SU-DHL-6 (cell line): ENCODE data around the gene THBD.

ENCODE experiments used
- H2AFZ ChIP-seq: fragments of 200-600 bp; sonication (generic); 2 replicates; pipeline ENCODE4 v1.6.1; 2014; ENCODE audit warnings: low read depth, mild to moderate bottlenecking, moderate library complexity, mixed read lengths, antibody characterized with exemption, low read length; ENCODE audit not compliant: severe bottlenecking
- H3F3A ChIP-seq: fragments of 200-600 bp; shearing (Covaris generic); 2 replicates; pipeline ENCODE4 v1.6.0; 2016; ENCODE audit warnings: antibody characterized with exemption, mild to moderate bottlenecking; ENCODE audit not compliant: insufficient read depth
- H3K27ac ChIP-seq: fragments of 200-600 bp; sonication (generic); 2 replicates; pipeline ENCODE4 v1.5.1; 2016; ENCODE audit warnings: low read depth, mild to moderate bottlenecking, low read length, moderate library complexity, mixed read lengths
- H3K27me3 ChIP-seq: fragments of 200-600 bp; sonication (generic), shearing (Covaris generic); 2 replicates; pipeline ENCODE4 v1.6.0; 2014; ENCODE audit warnings: mild to moderate bottlenecking, low read length
- H3K36me3 ChIP-seq: fragments of 200-600 bp; sonication (generic); 2 replicates; pipeline ENCODE4 v1.6.1; 2014; ENCODE audit warnings: mild to moderate bottlenecking, low read length, mixed read lengths
- H3K4me2 ChIP-seq: fragments of 300-600, 200-600 bp; shearing (Covaris generic), sonication (generic); 2 replicates; pipeline ENCODE4 v1.6.0; 2014; ENCODE audit warnings: low read length, low read depth, mild to moderate bottlenecking; ENCODE audit not compliant: poor library complexity, severe bottlenecking
- H3K4me3 ChIP-seq: fragments of 200-600 bp; sonication (generic); 2 replicates; pipeline ENCODE4 v1.5.1; 2014; ENCODE audit warnings: antibody characterized with exemption, low read length, mild to moderate bottlenecking, mixed read lengths; ENCODE audit not compliant: insufficient read depth, poor library complexity, severe bottlenecking
- H3K79me2 ChIP-seq: fragments of 200-600 bp; sonication (generic); 2 replicates; pipeline ENCODE4 v1.6.1; 2014; ENCODE audit warnings: mild to moderate bottlenecking, low read length, moderate library complexity; ENCODE audit not compliant: insufficient read depth
- H3K9ac ChIP-seq: fragments of 200-600 bp; sonication (generic); 2 replicates; pipeline ENCODE4 v1.7.0; 2014; ENCODE audit warnings: mild to moderate bottlenecking, low read length
- H3K9me2 ChIP-seq: fragments of 200-600 bp; sonication (generic); replicated peaks from 2 replicates; pipeline ENCODE4 v1.6.1; 2014; ENCODE audit warnings: low read length; ENCODE audit not compliant: insufficient read depth
- H3K9me3 ChIP-seq: fragments of 200-600 bp; sonication (generic); 2 replicates; pipeline ENCODE4 v1.6.1; 2014; ENCODE audit warnings: low read length, mixed read lengths; ENCODE audit not compliant: insufficient read depth
- H4K20me1 ChIP-seq: fragments of 200-600 bp; sonication (generic); 2 replicates; pipeline ENCODE4 v1.6.1; 2014; ENCODE audit warnings: low read depth, mild to moderate bottlenecking, antibody characterized with exemption, low read length, moderate library complexity, mixed read lengths
- EZH2phosphoT487 ChIP-seq: fragments of 200-600 bp; sonication (generic), shearing (Covaris generic); conservative IDR thresholded peaks from 2 replicates; pipeline ENCODE4 v1.6.1; 2018; ENCODE audit warnings: mild to moderate bottlenecking, antibody characterized with exemption, low read length, moderate library complexity, mixed read lengths
- TF ChIP-seq, protein P1 (sequence below): fragments of 200-600 bp; sonication (generic); IDR thresholded peaks from one replicate; pipeline ENCODE4 v1.5.1; 2017; ENCODE audit warnings: antibody characterized with exemption, mild to moderate bottlenecking, low read length, moderate library complexity; ENCODE audit not compliant: insufficient read depth, poor library complexity, severe bottlenecking

The THBD gene

DNA sequence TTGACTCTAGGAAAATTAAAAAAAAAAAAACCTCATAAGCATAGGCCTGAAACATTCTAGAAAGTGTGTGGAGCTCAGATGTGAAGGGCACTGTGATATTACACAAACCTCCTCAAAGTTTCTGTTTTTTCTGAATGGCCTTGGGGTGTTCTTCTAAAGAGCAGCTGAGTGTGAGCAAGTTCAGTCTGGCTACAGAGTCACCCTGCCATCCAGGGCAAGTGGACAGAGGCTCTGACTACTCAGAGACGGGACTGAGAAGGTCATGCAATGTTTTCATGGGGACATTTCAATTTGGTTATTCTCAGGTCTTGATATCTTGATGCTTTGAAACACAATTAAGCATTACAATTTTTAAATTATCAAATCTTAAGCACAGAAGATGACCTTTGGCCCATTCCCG, 51.0 kb downstream of the THBD start:
- H2AFZ ChIP-seq: no peak overlapping the region
- no peak overlapping the region for H3K4me2 ChIP-seq
- no peak overlapping the region for H3K4me3 ChIP-seq
- H3K27ac ChIP-seq: no peak overlapping the region
- H3K27me3 ChIP-seq: no peaks in the 10 kb centered on the region
- no peaks in the 10 kb centered on the region for H3K79me2 ChIP-seq
- H4K20me1 ChIP-seq: no peaks in the 10 kb centered on the region
- no peaks in the 10 kb centered on the region for H3K9me2 ChIP-seq
- H3F3A ChIP-seq: no peaks in the 10 kb centered on the region
- no peak overlapping the region for H3K9ac ChIP-seq
- TF ChIP-seq, protein P1, sequence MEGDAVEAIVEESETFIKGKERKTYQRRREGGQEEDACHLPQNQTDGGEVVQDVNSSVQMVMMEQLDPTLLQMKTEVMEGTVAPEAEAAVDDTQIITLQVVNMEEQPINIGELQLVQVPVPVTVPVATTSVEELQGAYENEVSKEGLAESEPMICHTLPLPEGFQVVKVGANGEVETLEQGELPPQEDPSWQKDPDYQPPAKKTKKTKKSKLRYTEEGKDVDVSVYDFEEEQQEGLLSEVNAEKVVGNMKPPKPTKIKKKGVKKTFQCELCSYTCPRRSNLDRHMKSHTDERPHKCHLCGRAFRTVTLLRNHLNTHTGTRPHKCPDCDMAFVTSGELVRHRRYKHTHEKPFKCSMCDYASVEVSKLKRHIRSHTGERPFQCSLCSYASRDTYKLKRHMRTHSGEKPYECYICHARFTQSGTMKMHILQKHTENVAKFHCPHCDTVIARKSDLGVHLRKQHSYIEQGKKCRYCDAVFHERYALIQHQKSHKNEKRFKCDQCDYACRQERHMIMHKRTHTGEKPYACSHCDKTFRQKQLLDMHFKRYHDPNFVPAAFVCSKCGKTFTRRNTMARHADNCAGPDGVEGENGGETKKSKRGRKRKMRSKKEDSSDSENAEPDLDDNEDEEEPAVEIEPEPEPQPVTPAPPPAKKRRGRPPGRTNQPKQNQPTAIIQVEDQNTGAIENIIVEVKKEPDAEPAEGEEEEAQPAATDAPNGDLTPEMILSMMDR: no peak
- no peak for TF ChIP-seq EZH2phosphoT487
- H3K9me3 ChIP-seq: peaks cover 8% of the 10 kb centered on the region; the same call in 1 of the 2 replicates
- no peaks in the 10 kb centered on the region for H3K36me3 ChIP-seq

DNA sequence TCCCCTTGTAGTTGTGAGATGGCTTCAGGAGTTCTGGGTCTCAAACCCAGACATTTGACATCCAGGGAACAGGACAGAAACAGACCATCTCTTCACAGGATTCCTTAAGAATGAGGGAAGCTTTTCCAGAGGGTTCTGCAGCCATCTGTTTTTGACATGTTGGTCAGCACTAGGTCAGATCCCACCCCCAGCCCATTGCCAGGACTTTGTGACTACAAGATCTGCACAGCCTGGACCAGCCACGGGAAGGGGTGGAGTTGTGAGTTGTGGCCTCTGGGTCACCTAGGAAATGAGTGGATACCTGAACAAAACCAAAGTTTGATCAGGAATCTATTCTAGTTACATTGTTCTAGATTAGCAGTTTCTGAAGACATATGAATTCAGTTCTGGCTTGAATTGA, 53.5 kb downstream of the THBD start:
- TF ChIP-seq EZH2phosphoT487: no peak
- TF ChIP-seq, protein P1: no peak
- Histone ChIP-seq H3K9me2 (no peaks in the 10 kb centered on the region), H3K79me2 (no peaks in the 10 kb centered on the region), H3K4me3 (no peak overlapping the region), H3F3A (no peaks in the 10 kb centered on the region), H4K20me1 (no peaks in the 10 kb centered on the region), H3K36me3 (no peaks in the 10 kb centered on the region), H3K9me3 (peaks cover 8% of the 10 kb centered on the region; the same call in 1 of the 2 replicates), H3K27ac (no peak overlapping the region), H3K9ac (no peak overlapping the region), H3K4me2 (no peak overlapping the region), H2AFZ (no peak overlapping the region), H3K27me3 (no peaks in the 10 kb centered on the region)
